Choroid plexus epithelial cell (primary cell): ENCODE data around the gene CDHR5.
A peak's percentile ranks its signal among the peaks of the same experiment; 100 is the strongest.

Experiments used
- DNase-seq: peaks from one replicate; pipeline ENCODE4 v3.0.0-alpha.2; 2010; ENCODE audit warnings: low read depth
- H3K4me3 ChIP-seq: 2 replicates; pipeline ENCODE4 v1.5.1; 2011; ENCODE audit warnings: low read depth, mild to moderate bottlenecking, control low read depth, low read length, moderate library complexity
- CTCF ChIP-seq: conservative IDR thresholded peaks from 2 replicates; pipeline ENCODE4 v1.5.1; 2011; ENCODE audit warnings: low read depth, mild to moderate bottlenecking, control low read depth, inconsistent platforms, low read length, moderate library complexity

Gene CDHR5

GRCh38 chr11:593347-593746 lies 31.4 kb downstream of the CDHR5 start:
- no peak overlapping the region for H3K4me3 ChIP-seq
- no peak for DNase-seq
- TF ChIP-seq CTCF, result no peak

- DNase-seq, result no peak
- H3K4me3 ChIP-seq, result no peak overlapping the region
- no peak for TF ChIP-seq CTCF
These were observed 31.8 kb downstream of the CDHR5 start for GRCh38 chr11:592918-593317.

GRCh38 chr11:592501-592900 lies 32.3 kb downstream of the CDHR5 start:
- no peak for TF ChIP-seq CTCF

GRCh38 chr11:590997-591396 lies 33.8 kb downstream of the CDHR5 start:
- TF ChIP-seq CTCF, result no peak
- no peak for DNase-seq
- no peak overlapping the region for H3K4me3 ChIP-seq

More at GRCh38 chr11:592501-592900, 32.3 kb downstream of the CDHR5 start:
- H3K4me3 ChIP-seq, result no peak overlapping the region
- DNase-seq, result no peak

- no peak overlapping the region for H3K4me3 ChIP-seq
- no peak for TF ChIP-seq CTCF
- DNase-seq, result no peak
These were observed 35.0 kb downstream of the CDHR5 start for GRCh38 chr11:589798-590197.

- no peak for TF ChIP-seq CTCF
These were observed 36.8 kb downstream of the CDHR5 start for GRCh38 chr11:587978-588380.

GRCh38 chr11:587546-587945 lies 37.2 kb downstream of the CDHR5 start:
- no peak overlapping the region for H3K4me3 ChIP-seq
- no peak for DNase-seq
- TF ChIP-seq CTCF, result no peak

More at GRCh38 chr11:587978-588380, 36.8 kb downstream of the CDHR5 start:
- DNase-seq, result peak; percentile 93
- H3K4me3 ChIP-seq, result no peak overlapping the region
